DOHH2 (cell line): ENCODE results near the gene ZBTB46.

ENCODE experiments used
- H3F3A ChIP-seq: fragments of 200-600 bp; sonication (generic), shearing (Covaris generic); 2 replicates; pipeline ENCODE4 v1.6.0; 2016; ENCODE audit warnings: antibody characterized with exemption, mild to moderate bottlenecking; ENCODE audit not compliant: control insufficient read depth, insufficient read depth
- H3K27ac ChIP-seq: fragments of 200-600 bp; sonication (generic); 2 replicates; pipeline ENCODE4 v1.5.1; 2014; ENCODE audit warnings: low read depth, mild to moderate bottlenecking, low read length, moderate library complexity
- H3K27me3 ChIP-seq: fragments of 200-600 bp; sonication (generic); 2 replicates; pipeline ENCODE4 v1.6.1; 2014; ENCODE audit warnings: mild to moderate bottlenecking, low read length, mixed read lengths; ENCODE audit not compliant: control insufficient read depth
- H3K36me3 ChIP-seq: fragments of 200-600 bp; sonication (generic); 2 replicates; pipeline ENCODE4 v1.6.1; 2014; ENCODE audit warnings: mild to moderate bottlenecking, low read length, moderate library complexity, mixed read lengths; ENCODE audit not compliant: control insufficient read depth
- H3K4me1 ChIP-seq: fragments of 200-600 bp; sonication (generic); 2 replicates; pipeline ENCODE4 v1.6.1; 2014; ENCODE audit warnings: mild to moderate bottlenecking, low read length, mixed read lengths; ENCODE audit not compliant: control insufficient read depth
- H3K4me2 ChIP-seq: fragments of 200-600 bp; sonication (generic); 2 replicates; pipeline ENCODE4 v1.6.0; 2014; ENCODE audit warnings: mild to moderate bottlenecking, low read length, moderate library complexity
- H3K4me3 ChIP-seq: fragments of 200-600 bp; sonication (generic); 2 replicates; pipeline ENCODE4 v1.5.1; 2014; ENCODE audit warnings: mild to moderate bottlenecking, low read length, mixed read lengths
- H3K79me2 ChIP-seq: fragments of 200-600 bp; sonication (generic); 2 replicates; pipeline ENCODE4 v1.6.1; 2014; ENCODE audit warnings: mild to moderate bottlenecking, low read length, mixed read lengths; ENCODE audit not compliant: control insufficient read depth
- H3K9me2 ChIP-seq: fragments of 200-600 bp; sonication (generic); replicated peaks from 2 replicates; pipeline ENCODE4 v1.6.1; 2014; ENCODE audit warnings: mild to moderate bottlenecking, low read length, mixed read lengths; ENCODE audit not compliant: control insufficient read depth
- H3K9me3 ChIP-seq: fragments of 200-600 bp; sonication (generic); 2 replicates; pipeline ENCODE4 v1.6.1; 2014; ENCODE audit warnings: antibody characterized with exemption, low read length, mixed read lengths; ENCODE audit not compliant: control insufficient read depth, insufficient read depth
- H4K20me1 ChIP-seq: fragments of 200-600 bp; sonication (generic); 2 replicates; pipeline ENCODE4 v1.6.0; 2014; ENCODE audit warnings: low read depth, mild to moderate bottlenecking, antibody characterized with exemption, low read length, moderate library complexity; ENCODE audit not compliant: control insufficient read depth, insufficient read depth
- EZH2phosphoT487 ChIP-seq: fragments of 200-600 bp; sonication (generic); IDR thresholded peaks from 2 replicates; pipeline ENCODE4 v1.6.1; 2017; ENCODE audit warnings: borderline replicate concordance, mild to moderate bottlenecking, antibody characterized with exemption, low read length, moderate library complexity, mixed read lengths
- TF ChIP-seq, protein P1 (sequence below): fragments of 200-600 bp; sonication (generic); IDR thresholded peaks from one replicate; pipeline ENCODE4 v1.5.1; 2014; ENCODE audit warnings: antibody characterized with exemption, mild to moderate bottlenecking, low read depth, low read length; ENCODE audit not compliant: poor library complexity, severe bottlenecking

The ZBTB46 gene

DNA sequence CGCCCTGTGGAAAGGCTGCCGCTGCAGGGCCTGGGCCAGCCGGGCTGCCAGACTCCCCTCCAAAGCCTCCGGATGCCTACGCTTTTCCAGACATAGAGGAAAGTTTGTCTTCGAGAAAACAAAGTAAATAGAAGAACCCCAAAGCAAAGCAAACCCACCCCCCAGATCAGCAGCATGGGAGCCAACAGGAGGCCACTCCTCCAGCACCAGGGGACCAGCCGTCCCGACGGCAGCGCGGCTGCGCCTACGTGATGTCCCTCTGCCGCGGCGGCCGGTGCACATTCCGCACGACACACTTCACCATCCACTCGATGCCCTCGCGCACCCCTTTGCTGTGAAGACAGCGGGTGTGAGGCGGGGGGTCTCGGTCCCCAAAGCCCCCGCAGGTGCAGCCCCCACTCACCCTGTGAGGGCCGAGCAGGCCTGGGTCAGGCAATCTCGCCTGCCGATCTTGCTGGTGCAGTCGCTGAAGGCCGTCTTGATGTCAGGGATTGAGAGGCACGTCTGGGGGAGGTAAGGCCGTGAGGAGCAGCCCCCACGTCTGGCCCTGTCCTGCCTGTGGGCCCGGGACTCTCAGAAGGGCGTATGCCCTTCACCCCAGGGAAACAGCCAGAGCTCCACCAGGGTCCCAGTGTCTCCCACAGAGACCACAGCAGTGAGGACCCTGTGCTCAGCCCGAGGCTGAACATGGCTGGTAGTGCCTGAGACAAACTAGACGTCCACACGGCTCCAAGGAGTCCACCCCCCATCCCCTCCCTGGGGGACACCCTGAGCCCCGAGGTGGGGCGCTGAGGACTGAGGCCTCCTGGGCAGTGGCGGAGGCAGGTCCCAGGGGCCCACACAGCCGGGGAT lies 130.6 kb downstream of the ZBTB46 start:
- no peaks in the 10 kb centered on the region for H3K9me2 ChIP-seq
- no peaks in the 10 kb centered on the region for H3F3A ChIP-seq
- H3K4me1 ChIP-seq = peaks cover 9% of the 10 kb centered on the region
- H3K4me3 ChIP-seq = no peak overlapping the region
- TF ChIP-seq EZH2phosphoT487 = no peak
- TF ChIP-seq, protein P1, sequence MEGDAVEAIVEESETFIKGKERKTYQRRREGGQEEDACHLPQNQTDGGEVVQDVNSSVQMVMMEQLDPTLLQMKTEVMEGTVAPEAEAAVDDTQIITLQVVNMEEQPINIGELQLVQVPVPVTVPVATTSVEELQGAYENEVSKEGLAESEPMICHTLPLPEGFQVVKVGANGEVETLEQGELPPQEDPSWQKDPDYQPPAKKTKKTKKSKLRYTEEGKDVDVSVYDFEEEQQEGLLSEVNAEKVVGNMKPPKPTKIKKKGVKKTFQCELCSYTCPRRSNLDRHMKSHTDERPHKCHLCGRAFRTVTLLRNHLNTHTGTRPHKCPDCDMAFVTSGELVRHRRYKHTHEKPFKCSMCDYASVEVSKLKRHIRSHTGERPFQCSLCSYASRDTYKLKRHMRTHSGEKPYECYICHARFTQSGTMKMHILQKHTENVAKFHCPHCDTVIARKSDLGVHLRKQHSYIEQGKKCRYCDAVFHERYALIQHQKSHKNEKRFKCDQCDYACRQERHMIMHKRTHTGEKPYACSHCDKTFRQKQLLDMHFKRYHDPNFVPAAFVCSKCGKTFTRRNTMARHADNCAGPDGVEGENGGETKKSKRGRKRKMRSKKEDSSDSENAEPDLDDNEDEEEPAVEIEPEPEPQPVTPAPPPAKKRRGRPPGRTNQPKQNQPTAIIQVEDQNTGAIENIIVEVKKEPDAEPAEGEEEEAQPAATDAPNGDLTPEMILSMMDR = no peak
- no peaks in the 10 kb centered on the region for H4K20me1 ChIP-seq
- no peak overlapping the region for H3K4me2 ChIP-seq
- H3K27ac ChIP-seq = no peak overlapping the region
- peaks cover 19% of the 10 kb centered on the region for H3K36me3 ChIP-seq
- H3K9me3 ChIP-seq = no peaks in the 10 kb centered on the region
- peaks cover 6% of the 10 kb centered on the region for H3K79me2 ChIP-seq
- H3K27me3 ChIP-seq = no peaks in the 10 kb centered on the region

DNA sequence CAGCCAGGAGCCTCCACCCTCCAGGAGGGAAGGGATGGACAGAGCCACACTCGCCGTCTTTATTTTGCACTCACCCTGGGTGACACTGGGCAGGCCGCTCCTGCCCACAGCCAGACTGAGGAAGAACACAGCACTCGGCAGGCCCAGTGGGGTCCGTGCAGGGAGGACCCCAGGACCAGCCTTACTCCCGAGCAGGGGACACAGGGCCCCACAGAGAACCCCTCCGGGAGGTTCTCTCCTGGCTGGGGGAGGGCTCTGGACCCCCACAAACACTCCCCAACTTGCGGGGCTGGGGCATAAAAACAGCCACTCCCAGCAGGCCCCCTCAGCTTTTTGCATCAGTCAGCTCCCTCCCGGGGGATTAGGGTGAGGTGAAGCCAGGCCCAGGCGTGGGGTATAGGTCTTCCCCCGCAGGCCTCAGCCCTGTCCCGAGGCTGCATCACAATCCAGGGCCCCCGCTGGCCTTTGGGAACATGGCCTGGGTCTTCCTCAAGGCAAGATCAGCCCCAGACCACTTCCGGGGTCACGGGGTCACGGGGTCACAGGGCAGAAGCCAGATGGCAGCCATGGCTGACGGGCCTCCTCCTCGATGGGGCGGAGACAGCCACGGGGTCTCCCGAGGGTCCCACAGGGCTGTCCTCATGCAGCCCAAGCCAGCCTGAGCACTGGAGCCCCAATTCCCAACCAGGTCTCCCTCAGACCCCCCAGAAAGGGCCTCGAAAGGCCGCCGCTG lies 131.4 kb downstream of the ZBTB46 start:
- Histone ChIP-seq H3K4me1 (peaks cover 9% of the 10 kb centered on the region), H3K9me3 (no peaks in the 10 kb centered on the region), H3K27me3 (no peaks in the 10 kb centered on the region), H3K36me3 (peaks cover 11% of the 10 kb centered on the region), H4K20me1 (no peaks in the 10 kb centered on the region), H3K9me2 (no peaks in the 10 kb centered on the region), H3K79me2 (no peaks in the 10 kb centered on the region), H3K4me3 (no peak overlapping the region), H3F3A (no peaks in the 10 kb centered on the region), H3K4me2 (no peak overlapping the region), H3K27ac (no peak overlapping the region)
- TF ChIP-seq EZH2phosphoT487 = no peak
- TF ChIP-seq, protein P1 = no peak

DNA sequence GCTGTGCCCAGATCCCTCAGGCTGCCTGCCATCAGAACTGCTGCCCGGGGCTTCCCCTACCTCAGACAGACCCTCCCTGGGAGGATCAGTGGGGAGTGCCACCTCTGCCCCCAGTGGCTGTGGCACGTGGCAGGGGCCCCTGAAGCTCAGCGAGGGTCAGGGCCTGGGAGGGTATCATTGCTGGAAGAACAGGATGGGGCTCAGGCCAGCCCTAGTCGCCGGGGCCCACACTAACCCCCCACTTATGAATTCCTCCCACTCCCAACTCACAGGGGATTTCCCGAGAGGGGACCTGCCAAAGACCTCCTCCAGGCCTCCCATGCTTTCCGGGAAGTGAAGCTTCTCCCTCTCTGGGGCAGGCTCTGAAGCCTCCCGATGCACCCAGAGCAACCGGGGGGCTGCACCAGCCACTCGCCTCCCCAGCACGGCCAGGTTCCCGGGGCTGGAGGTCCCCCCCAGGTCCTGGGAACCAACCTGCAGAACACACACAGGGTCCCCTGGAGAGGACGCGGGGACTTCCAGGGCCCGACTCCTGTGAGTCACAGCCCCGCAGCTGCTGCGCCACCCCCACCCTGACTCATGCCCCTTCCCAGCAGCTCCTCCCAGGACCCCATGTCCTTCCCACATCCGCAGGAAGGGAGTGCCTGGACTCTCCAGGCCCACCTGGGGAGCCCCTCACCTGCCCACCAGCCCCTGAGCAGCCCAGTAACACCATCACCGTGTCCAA lies 132.2 kb downstream of the ZBTB46 start:
- Histone ChIP-seq H3K4me3 (no peak overlapping the region), H3K27ac (no peak overlapping the region), H3K4me2 (no peak overlapping the region)

More for the DNA sequence above, 132.2 kb downstream of the ZBTB46 start:
- no peaks in the 10 kb centered on the region for H3K79me2 ChIP-seq
- no peaks in the 10 kb centered on the region for H3K9me3 ChIP-seq
- H3K36me3 ChIP-seq = peaks cover 8% of the 10 kb centered on the region
- no peaks in the 10 kb centered on the region for H3K9me2 ChIP-seq
- H3K4me1 ChIP-seq = peaks cover 9% of the 10 kb centered on the region
- no peaks in the 10 kb centered on the region for H4K20me1 ChIP-seq
- no peaks in the 10 kb centered on the region for H3K27me3 ChIP-seq
- H3F3A ChIP-seq = no peaks in the 10 kb centered on the region
- no peak for TF ChIP-seq EZH2phosphoT487
- TF ChIP-seq, protein P1 = no peak
